HG03066 (cell line): ENCODE data around the gene YARS1.

ENCODE experiments used
- ATAC-seq: cut with Tn5 transposase; IDR thresholded peaks from one replicate; pipeline ENCODE4 v1.9.1; 2021; ENCODE audit warnings: low read depth; ENCODE audit not compliant: unreplicated experiment

Gene YARS1

GRCh38 chr1:32748926-32749325, 68.2 kb downstream of the YARS1 start:
- ATAC-seq = no peak

GRCh38 chr1:32748348-32748747, 68.8 kb downstream of the YARS1 start:
- ATAC-seq = no peak

- ATAC-seq = no peak
These were observed 71.0 kb downstream of the YARS1 start for GRCh38 chr1:32746130-32746529.

- no peak for ATAC-seq
These were observed 73.1 kb downstream of the YARS1 start for GRCh38 chr1:32744071-32744425.

- ATAC-seq = no peak
These were observed 73.6 kb downstream of the YARS1 start for GRCh38 chr1:32743380-32744070.

GRCh38 chr1:32742956-32743355, 74.2 kb downstream of the YARS1 start:
- ATAC-seq = no peak

- ATAC-seq = no peak
These were observed 74.8 kb downstream of the YARS1 start for GRCh38 chr1:32742199-32742947.

- no peak for ATAC-seq
These were observed 75.6 kb downstream of the YARS1 start for GRCh38 chr1:32741413-32742198.

- ATAC-seq = no peak
These were observed 76.1 kb downstream of the YARS1 start for GRCh38 chr1:32741059-32741412.

GRCh38 chr1:32736812-32737791, 80.1 kb downstream of the YARS1 start:
- no peak for ATAC-seq

- no peak for ATAC-seq
These were observed 83.4 kb downstream of the YARS1 start for GRCh38 chr1:32733582-32734321.

GRCh38 chr1:32729254-32730046, 87.7 kb downstream of the YARS1 start:
- no peak for ATAC-seq

GRCh38 chr1:32728413-32729077, 88.6 kb downstream of the YARS1 start:
- no peak for ATAC-seq

- ATAC-seq = no peak
These were observed 89.3 kb downstream of the YARS1 start for GRCh38 chr1:32727876-32728275.

GRCh38 chr1:32725615-32725982, 91.6 kb downstream of the YARS1 start:
- no peak for ATAC-seq
